ENCODE results near the gene UNC5A.

GRCh38 chr5:176796970-176797369 is 13.4 kb upstream of the UNC5A start:
- TF ChIP-seq YY1 (IDR thresholded peaks at IDR 0.05; ENCODE audit: low read depth), result no peak
- no peak for TF ChIP-seq RAD21 (IDR thresholded peaks at IDR 0.05; ENCODE audit: low read depth)
- TF ChIP-seq MAX (IDR thresholded peaks at IDR 0.05), result no peak
- no peak for TF ChIP-seq NFIC (IDR thresholded peaks at IDR 0.05)
- no peak for TF ChIP-seq FOXM1 (IDR thresholded peaks at IDR 0.05; ENCODE audit: borderline replicate concordance, low read depth)
- no peak for TF ChIP-seq EP300 (IDR thresholded peaks at IDR 0.05; ENCODE audit: borderline replicate concordance)

Data from Ishikawa (cell line).